ENCODE results near the gene GMEB2. TPM values are rescaled to one million over a fixed set of nuclear protein-coding genes. Genes with fewer than 3 reads are reported as not detected.
A peak's percentile ranks its signal among the peaks of the same experiment; 100 is the strongest.

GMEB2 gene
- total and polyA plus RNA-seq, 2 donors (not counting 1 experiment from before 2014, with no cell fraction given): 6.3 to 10.9 TPM

- H4K20me1 ChIP-seq (ENCODE audit: control insufficient read depth, extremely low read depth, insufficient read depth, low read length): no peaks in the 10 kb centered on the region
- peak overlapping the region; percentile 72 to 75 (median 74) for H3K4me3 ChIP-seq (replicated peaks in 1 of 4; ENCODE audit: control extremely low read depth in 1 of 4, insufficient read depth in 1 of 4, low read depth in 3 of 4, low read length in 4 of 4)
- peaks cover 15% of the 10 kb centered on the region for H3K36me3 ChIP-seq (ENCODE audit: control insufficient read depth, insufficient read depth, low read length)
- H3K27ac ChIP-seq (ENCODE audit: insufficient read depth, low read length): peak overlapping the region; percentile 83
- H3K4me2 ChIP-seq (ENCODE audit: extremely low read depth, insufficient read depth, low read length): peak overlapping the region; percentile 86
- H2AFZ ChIP-seq (ENCODE audit: low read length): no peak overlapping the region
- H3K27me3 ChIP-seq (ENCODE audit: control insufficient read depth, insufficient read depth, low read length): no peaks in the 10 kb centered on the region
- TF ChIP-seq, protein P1, sequence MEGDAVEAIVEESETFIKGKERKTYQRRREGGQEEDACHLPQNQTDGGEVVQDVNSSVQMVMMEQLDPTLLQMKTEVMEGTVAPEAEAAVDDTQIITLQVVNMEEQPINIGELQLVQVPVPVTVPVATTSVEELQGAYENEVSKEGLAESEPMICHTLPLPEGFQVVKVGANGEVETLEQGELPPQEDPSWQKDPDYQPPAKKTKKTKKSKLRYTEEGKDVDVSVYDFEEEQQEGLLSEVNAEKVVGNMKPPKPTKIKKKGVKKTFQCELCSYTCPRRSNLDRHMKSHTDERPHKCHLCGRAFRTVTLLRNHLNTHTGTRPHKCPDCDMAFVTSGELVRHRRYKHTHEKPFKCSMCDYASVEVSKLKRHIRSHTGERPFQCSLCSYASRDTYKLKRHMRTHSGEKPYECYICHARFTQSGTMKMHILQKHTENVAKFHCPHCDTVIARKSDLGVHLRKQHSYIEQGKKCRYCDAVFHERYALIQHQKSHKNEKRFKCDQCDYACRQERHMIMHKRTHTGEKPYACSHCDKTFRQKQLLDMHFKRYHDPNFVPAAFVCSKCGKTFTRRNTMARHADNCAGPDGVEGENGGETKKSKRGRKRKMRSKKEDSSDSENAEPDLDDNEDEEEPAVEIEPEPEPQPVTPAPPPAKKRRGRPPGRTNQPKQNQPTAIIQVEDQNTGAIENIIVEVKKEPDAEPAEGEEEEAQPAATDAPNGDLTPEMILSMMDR (conservative IDR thresholded peaks at IDR 0.05 in 1 of 2, IDR thresholded peaks at IDR 0.05 in 1 of 2; ENCODE audit: low read depth in 1 of 2, low read length in 2 of 2): no peak
- no peak for TF ChIP-seq EZH2 (IDR thresholded peaks at IDR 0.05; ENCODE audit: low read length, missing control alignments)
- peaks cover 31% of the 10 kb centered on the region for H3K79me2 ChIP-seq (ENCODE audit: control insufficient read depth, insufficient read depth, low read length)
- DNase-seq (ENCODE audit: low read depth in 2 of 2): no peak
- H3K9me3 ChIP-seq (ENCODE audit: control insufficient read depth, insufficient read depth, low read depth, low read length): no peaks in the 10 kb centered on the region
- H3K9ac ChIP-seq (ENCODE audit: insufficient read depth, low read length): peak overlapping the region; percentile 71
- peaks cover 7% of the 10 kb centered on the region for H3K4me1 ChIP-seq (ENCODE audit: control insufficient read depth, extremely low read depth, insufficient read depth, low read length)
Observed at GRCh38 chr20:63659370-63659769, 32.5 kb upstream of the GMEB2 start.

DNA sequence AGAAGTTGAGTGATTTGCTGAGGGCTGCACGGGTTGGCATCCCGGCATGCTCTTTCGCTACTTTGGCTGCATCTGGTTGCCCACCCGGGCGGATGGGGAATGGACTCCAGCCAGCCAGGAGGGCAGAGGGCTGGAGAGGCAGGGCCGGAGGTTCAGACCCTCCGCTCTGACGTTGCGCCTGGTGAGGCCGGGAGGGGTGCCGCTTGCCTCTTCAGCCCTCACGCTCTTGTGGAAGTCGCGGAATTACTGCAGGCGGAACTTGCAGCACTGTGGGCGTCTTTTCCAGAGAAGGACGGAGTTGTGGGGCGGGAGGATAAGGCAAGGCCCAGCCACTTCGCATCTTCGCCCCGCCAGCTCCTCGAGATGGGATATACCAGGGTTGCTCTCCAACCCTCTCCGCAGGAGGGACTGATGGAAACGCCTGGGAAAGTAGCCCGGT, 31.9 kb upstream of the GMEB2 start:
- no peak for TF ChIP-seq EZH2 (IDR thresholded peaks at IDR 0.05; ENCODE audit: low read length, missing control alignments)
- TF ChIP-seq, protein P1 (conservative IDR thresholded peaks at IDR 0.05 in 1 of 2, IDR thresholded peaks at IDR 0.05 in 1 of 2; ENCODE audit: low read depth in 1 of 2, low read length in 2 of 2): no peak
- Histone ChIP-seq H3K4me2 (ENCODE audit: extremely low read depth, insufficient read depth, low read length) (peak overlapping the region; percentile 86), H3K36me3 (ENCODE audit: control insufficient read depth, insufficient read depth, low read length) (peaks cover 15% of the 10 kb centered on the region), H4K20me1 (ENCODE audit: control insufficient read depth, extremely low read depth, insufficient read depth, low read length) (no peaks in the 10 kb centered on the region), H2AFZ (ENCODE audit: low read length) (peak overlapping the region; percentile 82), H3K9me3 (ENCODE audit: control insufficient read depth, insufficient read depth, low read depth, low read length) (no peaks in the 10 kb centered on the region), H3K79me2 (ENCODE audit: control insufficient read depth, insufficient read depth, low read length) (peaks cover 28% of the 10 kb centered on the region), H3K9ac (ENCODE audit: insufficient read depth, low read length) (peak overlapping the region; percentile 71), H3K4me3 (replicated peaks in 1 of 4; ENCODE audit: control extremely low read depth in 1 of 4, insufficient read depth in 1 of 4, low read depth in 3 of 4, low read length in 4 of 4) (peak overlapping the region; percentile 72 to 75 (median 74)), H3K4me1 (ENCODE audit: control insufficient read depth, extremely low read depth, insufficient read depth, low read length) (peaks cover 7% of the 10 kb centered on the region), H3K27ac (ENCODE audit: insufficient read depth, low read length) (peak overlapping the region; percentile 83), H3K27me3 (ENCODE audit: control insufficient read depth, insufficient read depth, low read length) (no peaks in the 10 kb centered on the region)
- peak; percentile 51 to 61 for DNase-seq (ENCODE audit: low read depth in 2 of 2)

GRCh38 chr20:63657937-63658748, 31.2 kb upstream of the GMEB2 start, which contains the start of gene RTEL1:
TSS of gene RTEL1 (plus strand) at chr20:63658312. CDS start at chr20:63659403, 1,091 bp downstream.
- H3K27me3 ChIP-seq (ENCODE audit: control insufficient read depth, insufficient read depth, low read length): no peaks in the 10 kb centered on the region
- H3K36me3 ChIP-seq (ENCODE audit: control insufficient read depth, insufficient read depth, low read length): peaks cover 11% of the 10 kb centered on the region
- peak within 1 kb of the TSS; percentile 86 for H3K4me2 ChIP-seq (ENCODE audit: extremely low read depth, insufficient read depth, low read length)
- peak within 1 kb of the TSS; percentile 72 to 75 (median 74) for H3K4me3 ChIP-seq (replicated peaks in 1 of 4; ENCODE audit: control extremely low read depth in 1 of 4, insufficient read depth in 1 of 4, low read depth in 3 of 4, low read length in 4 of 4)
- H3K27ac ChIP-seq (ENCODE audit: insufficient read depth, low read length): peak within 1 kb of the TSS; percentile 83
- H3K4me1 ChIP-seq (ENCODE audit: control insufficient read depth, extremely low read depth, insufficient read depth, low read length): peaks cover 7% of the 10 kb centered on the region
- peak within 1 kb of the TSS; percentile 87 for H2AFZ ChIP-seq (ENCODE audit: low read length)
- peak; percentile 92 to 94 for DNase-seq (ENCODE audit: low read depth in 2 of 2)
- H4K20me1 ChIP-seq (ENCODE audit: control insufficient read depth, extremely low read depth, insufficient read depth, low read length): no peaks in the 10 kb centered on the region
- H3K79me2 ChIP-seq (ENCODE audit: control insufficient read depth, insufficient read depth, low read length): peaks cover 28% of the 10 kb centered on the region
- H3K9me3 ChIP-seq (ENCODE audit: control insufficient read depth, insufficient read depth, low read depth, low read length): no peaks in the 10 kb centered on the region
- TF ChIP-seq, protein P1 (conservative IDR thresholded peaks at IDR 0.05 in 1 of 2, IDR thresholded peaks at IDR 0.05 in 1 of 2; ENCODE audit: low read depth in 1 of 2, low read length in 2 of 2): no peak
- no peak for TF ChIP-seq EZH2 (IDR thresholded peaks at IDR 0.05; ENCODE audit: low read length, missing control alignments)
- peak within 1 kb of the TSS; percentile 71 for H3K9ac ChIP-seq (ENCODE audit: insufficient read depth, low read length)
